HG03139 (cell line): ENCODE measurements around the gene NF2.

Source experiments
- ATAC-seq: cut with Tn5 transposase; IDR thresholded peaks from one replicate; pipeline ENCODE4 v1.9.1; 2021; ENCODE audit not compliant: unreplicated experiment

The NF2 gene

DNA sequence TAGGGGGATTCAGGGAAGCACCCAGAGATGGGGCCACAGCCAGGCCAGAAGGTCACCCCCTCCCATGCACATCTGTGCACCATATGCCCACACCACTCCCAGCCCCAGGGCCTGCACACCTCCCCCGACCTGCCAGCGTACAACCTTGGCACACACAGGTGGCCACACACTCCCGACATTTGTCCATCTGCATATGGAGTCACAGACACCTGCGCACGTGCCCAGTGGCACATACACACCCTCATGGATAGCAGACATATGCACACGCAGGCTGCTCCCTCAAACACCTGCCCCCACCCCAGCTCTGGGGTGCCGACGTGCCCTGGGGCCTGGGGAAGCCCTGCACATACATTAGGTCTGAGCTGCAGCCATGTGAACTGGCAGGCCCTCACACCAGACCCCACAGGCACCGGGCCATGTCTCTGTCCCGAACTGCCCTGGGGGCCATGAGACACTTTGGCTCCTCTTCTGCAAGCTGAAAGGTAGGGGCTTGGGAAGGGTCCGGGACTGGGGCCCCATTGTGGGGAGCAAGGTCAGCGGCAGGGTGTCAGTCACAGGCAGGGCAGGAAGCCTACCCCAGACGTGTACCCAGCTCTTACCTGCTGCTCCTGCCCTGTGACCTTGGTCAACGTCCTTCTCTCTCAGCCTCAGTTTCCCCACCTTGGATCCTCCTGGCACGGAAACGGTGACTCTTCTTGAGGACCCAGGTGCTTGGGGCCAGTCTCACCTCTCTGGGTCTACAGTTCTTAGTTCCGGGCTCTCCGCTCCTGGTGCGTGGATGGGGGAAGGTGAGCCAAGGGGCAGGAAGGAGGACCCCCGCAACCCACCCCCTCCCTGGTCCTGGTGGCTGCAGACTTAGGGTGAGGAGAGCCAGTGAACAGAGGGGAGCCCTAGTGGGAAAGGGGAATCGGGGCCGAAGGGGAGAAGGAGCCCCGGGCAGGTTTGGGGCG, 115.8 kb downstream of the NF2 start:
- no peak for ATAC-seq

DNA sequence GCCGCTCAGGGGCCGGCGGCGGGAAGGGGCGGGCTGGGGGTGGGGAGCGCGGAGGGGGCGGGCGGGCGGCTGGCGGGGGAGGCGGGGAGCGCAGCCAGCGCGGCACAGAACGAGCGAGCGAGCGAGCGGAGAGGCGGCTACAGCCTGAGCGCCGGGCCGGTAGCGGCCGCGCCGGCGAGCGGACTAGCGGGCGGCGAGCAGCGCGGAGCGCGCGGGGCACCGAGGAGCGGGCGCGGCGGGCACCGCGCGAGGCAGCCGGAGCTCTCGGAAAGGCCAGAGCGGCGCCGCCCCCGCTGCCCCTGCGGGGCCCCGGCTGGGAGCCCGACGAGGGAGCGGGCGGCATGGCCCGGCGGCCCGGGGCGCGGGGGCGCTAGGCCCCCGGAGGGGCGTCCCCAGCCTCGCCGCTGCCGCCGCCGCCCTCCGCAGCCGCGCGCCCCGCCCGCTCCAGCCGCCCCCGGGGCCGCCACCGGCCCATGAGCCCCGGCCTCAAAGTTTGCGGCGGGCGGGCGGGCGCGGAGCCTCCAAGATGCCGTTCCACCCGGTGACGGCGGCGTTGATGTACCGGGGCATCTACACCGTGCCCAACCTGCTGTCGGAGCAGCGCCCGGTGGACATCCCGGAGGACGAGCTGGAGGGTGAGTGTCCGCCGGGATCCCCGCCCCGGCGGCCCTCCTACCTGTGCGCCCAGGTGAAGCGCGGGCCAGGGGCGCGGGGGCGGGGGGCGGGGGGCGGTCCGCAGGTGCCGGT, 116.6 kb downstream of the NF2 start, which contains the start of gene CABP7:
Gene CABP7, plus strand, starts transcription at position 105 of the 747 bp plus-strand sequence. Its CDS starts 422 bp downstream, at position 527.
- no peak for ATAC-seq

DNA sequence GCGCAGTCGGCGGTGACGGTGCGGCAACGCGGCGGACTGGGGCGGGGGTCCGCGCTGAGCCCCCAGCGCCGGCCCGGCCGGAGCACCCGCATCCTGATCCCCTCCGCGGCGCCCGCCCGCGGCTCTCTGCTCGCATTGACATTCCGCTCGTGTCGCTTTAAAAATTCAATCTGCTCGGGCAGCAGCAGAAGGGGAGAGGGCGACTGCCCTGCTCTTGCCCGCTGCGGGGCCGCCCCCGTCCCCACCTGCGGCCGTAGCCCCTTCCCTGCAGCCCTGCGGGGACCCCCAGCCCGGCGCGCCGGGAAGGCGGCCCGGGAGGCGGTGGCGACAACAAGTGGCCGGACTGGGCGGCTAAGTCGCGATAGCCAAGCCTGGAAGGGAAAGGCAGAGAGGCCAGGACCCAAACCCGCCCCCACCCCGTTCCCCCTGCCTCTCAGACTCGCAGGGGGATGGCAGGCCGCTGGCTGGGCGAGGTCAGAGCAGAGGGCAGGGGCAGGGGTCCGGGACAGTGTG, 117.4 kb downstream of the NF2 start:
- no peak for ATAC-seq

DNA sequence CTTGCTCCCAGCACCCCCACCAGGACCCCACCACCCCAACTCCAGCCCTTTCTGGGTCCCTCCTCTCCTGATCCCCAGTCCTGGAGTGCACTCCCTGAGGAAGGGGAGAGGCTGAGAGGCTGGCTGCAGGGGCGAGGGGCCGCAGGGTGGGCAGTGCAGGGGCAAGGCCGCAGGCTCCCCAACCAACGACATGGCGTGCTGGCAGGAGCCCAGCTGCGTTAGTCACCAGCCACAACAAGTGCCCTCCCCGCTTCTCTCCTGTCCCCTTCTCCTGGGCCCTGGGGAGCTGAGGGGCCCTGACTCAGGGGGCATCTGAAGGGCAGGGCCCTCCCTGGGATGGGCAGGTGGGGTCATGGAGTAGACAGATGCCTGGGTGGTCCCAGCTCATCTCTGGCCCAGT, 118.7 kb downstream of the NF2 start:
- no peak for ATAC-seq

DNA sequence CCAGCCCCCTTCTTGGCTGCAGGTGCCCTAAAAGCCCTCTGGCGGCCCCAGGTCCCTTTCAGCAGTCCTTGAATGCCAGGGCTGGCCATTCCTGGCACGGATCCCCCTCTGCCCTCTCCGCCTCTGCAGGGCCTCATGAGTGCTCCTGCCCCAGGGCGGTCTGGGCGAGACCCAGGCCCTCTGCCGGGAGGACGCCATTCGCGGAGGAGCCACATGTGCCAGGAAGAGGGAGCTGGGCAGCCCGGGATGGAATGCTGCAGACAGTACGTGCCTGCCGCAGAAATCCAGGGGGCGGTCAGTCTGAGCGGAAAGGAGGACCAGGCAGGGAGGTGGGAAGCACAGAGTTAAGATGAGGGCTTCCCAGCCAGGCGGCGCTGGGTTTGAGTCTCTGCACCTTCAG, 119.2 kb downstream of the NF2 start:
- no peak for ATAC-seq

DNA sequence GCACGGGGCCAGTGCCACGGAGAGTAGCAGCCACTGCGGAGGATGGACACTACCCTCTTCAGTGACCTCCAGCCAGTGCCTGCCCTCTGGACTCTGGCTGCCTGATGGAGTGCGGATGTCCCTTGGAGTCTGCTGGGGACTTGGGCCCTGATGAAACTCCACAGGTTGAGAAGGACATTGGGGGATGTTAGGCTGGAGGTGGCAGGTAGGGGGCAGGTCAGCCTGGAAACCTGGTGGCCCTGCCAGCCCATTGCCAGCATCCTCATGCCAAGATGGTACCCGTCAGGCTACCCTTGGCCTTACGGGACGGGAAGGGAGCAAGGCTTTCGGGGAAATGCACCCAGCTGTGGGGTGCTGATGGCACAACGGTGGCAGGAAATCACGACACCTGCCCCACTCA, 120.3 kb downstream of the NF2 start:
- ATAC-seq, result no peak

DNA sequence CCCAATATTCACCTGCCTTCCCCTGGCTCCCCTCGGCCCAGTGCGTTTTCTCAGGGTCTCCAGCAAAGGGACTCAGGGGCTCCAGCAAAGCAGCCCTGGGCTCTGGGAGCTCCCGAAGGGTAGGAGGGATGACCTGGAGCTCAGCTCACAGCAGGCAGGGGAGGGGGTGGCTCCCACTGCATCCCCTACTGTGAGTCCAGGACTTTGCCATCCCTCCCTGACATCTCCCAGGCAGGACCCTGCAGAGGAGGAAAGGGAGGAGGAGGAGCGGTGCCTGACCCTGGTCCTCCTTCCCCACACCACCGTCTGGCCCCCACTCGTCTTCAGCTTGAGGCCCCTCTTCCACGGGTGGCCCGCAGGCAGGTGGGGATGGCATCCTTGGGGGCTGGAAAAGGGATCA, 121.4 kb downstream of the NF2 start:
- no peak for ATAC-seq

DNA sequence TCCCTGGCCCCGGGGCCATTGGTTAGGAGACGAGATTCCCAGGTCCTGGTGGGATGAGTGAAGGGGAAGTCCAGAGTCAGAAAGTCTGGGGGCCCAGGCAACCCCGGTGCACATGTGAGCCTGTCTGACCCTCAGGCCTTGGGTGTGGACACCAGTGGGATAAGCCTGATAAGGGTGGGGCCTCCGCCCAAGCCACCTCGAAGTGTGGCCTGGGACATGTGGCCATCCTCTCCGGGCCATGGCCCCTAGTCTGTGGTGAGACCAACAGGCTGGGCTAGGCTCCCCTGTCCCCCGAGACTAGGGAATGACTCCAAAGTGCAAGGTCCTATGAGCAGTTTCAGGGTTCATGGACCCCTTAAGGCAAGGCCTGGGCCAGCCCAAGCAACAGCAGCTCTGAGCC, 122.7 kb downstream of the NF2 start:
- ATAC-seq, result no peak

DNA sequence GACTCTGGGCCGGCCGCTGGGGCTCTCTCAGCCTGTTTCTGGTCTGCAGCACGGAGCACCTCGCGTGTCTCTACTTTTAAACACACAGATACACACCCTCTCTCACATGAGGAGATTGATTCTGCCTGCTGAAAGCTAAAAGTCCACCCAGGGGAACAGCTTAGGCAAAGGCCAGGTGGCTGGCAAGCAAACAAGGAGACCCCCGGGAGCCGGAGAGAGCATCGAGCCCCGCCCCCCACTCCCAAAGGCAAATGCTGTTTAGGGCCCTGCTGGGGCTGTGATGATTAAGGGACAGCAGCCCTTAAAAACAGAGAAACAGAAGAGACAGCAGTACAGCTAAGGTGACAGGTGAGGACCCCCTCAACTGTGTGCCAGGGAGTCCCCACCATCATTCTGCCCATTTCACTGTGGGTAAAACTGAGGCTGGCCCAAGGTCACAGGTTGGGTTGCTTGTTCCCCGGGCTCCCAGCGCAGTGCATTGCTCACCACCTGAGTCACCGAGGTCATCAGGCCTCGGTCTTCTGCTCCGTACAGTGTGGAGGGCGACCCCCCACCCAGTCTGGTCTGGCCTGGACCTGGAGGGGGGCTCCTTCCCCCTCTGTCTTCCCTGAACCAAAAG, 123.2 kb downstream of the NF2 start:
- no peak for ATAC-seq

DNA sequence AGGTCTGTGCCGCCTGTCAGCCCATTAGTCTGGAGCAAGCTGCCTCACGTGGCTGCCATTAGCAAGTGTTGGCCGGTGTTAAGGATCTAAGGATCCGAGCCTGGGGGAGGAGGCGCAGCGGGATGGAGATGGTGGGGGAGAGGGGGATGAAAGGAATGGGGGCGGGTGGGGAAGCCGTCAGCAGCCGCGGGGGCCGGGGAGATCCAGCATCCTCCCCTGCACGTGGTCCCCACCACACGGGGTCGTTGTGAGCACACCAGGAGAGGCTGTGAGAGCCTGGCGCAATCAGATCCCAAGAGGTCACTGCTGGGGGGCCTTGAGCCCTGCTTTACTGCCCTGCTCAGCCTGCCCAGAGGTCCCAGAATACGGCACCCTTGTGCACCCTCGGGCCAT, 123.7 kb downstream of the NF2 start:
- no peak for ATAC-seq

DNA sequence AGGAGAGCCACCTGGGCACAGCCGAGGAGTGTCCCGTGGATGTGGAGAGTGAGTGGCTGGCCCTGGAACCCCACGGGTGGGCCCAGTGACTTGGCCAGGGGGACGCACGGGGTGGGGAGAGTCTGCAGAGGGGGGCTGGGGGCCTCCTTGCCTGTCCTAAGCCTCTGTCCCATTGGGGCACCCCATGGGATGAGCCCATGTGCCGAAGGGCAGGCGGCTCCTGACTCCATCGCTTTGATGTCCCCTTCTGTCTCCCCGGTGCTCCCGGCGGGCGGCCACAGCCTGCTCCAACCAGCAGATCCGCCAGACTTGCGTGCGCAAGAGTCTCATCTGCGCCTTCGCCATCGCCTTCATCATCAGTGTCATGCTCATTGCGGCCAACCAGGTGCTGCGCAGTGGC, 125.7 kb downstream of the NF2 start:
- no peak for ATAC-seq

DNA sequence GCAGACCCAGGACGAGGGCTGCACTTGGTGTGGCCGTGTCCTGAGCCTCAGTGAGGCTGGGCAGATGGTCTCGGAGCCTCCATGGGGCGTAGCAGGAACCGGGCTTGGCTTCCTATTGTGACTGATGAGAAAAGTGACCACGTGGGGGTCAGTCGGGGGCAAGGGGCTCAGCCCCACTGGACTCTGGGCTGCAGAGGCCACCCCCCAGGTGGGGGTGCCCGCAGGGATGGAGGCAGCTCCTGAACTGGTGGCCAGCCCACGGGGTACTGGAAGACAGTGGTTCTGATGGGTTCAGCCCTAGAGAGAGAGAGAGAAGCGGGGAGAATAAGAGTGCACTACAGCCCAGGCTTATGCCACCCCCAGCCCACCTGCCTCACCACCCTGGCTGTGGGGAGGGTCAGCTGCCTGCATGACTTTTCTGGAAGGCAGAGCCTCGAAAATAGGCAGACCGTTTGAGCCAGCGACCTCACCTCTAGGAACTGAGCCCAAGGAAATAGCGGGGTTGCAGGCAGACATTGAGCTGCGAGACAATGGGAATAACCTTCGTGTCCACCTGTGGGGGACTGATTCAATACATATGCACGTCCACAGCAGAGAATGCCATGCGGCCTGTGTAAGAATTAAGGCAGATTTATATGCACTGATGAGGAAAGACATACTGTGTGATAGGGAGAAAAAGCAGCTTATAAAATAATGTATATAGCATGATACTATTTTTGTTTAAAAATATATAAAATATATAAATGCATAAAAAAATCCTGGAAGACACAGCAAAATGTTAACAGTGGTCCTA, 127.8 kb downstream of the NF2 start:
- ATAC-seq, result no peak

DNA sequence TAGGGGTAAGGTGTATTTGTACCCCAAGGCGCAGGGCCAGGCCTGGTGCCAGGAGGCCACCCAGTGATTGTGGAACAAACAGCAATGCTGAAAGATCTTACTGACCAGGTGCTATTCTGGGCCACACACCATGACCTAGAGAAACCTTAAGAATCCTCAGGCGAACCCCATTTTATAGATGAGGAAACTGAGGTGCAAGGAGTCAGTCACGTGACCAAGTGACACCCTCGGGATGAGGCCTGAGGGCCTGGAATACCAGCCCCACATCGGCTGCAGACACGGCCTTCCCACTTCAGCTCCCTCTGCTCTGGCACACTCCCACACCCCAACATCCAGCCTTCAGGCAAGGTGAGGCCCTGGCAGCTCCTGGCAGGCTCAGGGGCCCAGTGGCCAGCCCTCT, 129.4 kb downstream of the NF2 start:
- no peak for ATAC-seq

DNA sequence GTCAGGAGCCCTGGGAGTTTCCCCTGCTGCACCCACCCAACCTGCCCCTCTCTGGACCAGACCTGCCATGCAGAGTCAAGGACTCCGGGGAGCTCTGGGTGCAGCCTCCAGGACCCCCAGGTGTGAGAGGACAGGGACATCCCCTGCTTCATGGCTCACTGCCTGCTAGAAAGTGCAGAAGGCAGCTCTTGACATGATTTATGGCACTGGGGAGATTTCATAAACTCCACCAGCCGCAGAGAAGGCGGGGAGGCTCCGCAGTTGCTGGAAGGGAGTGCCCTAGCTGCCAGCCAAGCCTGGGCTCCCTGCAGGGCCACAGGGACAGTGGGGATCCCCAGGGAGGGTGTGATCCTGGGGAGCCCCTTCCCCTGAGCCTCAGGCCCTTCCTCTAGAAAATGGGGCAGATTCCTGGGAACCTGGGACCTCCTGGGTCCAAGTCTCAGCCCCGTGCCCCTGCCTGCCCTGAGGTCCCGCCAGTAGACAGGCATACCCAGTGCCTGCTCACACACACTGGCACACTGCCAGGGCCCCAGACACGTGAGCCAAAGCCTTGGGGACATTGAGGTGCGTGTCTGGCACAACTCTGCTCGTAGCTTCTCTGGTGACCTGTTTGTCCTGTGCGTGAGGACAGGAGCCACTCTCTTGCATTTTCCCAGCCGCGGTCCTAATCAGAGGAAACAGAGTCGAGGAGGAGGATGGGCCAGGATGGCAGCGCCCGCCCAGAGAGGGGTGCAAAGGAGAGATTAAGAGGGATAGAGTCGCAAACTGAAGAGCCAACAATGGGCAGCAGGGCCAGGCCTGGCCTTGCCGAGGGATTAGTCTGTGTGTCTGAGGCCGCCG, 130.1 kb downstream of the NF2 start:
- ATAC-seq, result no peak

DNA sequence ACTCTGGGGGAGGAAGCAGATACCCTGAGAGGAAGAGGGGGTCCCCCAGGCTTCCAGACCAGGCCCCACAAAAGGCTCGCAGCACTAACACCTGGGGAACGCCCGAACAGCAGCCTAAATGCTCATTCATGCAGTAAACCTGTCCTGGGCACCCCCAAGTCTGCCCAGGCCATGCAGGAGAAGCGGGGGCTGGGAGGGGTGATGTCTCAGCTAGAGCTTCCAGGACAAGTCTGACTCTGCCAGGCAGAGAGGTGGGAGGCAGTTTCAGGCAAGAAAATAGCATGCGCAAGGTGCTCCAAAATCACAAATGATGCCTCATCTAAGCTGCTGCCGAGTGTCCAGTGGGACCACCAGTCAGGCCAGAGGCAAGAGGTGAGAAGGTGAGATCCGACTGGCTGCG, 131.0 kb downstream of the NF2 start:
- no peak for ATAC-seq

DNA sequence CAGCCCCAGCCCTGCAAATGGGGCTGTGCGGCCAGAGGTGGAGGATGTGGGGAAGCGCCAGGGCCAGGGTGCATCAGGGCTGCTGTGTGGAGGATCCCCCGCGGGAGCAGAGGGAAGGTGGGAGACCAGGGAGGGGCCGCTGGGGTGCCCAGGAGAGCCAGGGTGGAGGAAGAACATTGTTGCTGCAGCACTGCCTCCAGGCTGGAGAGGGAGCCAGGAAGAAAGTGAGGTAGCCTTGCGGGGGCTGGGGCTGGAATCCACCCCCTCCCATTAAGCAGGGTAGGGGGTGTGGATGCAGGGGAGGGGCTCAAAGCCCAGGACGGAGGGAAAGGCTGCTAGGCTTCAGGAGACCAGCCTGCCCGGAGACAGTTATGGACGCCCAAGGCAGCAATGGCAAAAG, 131.4 kb downstream of the NF2 start:
- ATAC-seq, result no peak

DNA sequence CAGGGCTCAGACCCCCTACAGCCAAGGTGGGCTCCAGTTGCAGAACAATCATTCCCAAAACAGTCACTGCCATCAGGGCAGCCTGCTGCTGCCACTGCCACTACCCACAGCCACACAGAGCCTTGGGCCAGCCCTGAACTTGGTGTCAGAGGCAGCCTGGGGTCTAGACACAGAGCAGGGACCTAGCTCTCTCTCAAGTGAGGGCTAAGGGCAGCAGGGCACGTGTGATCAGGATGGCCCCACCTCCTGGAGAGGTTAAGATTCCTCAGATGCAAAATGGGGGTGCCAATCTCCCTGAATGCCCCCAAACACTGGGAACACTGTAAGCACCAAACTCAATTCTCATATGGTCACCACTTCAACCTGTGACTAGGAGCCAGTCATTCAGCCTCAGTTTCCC, 132.0 kb downstream of the NF2 start:
- no peak for ATAC-seq

DNA sequence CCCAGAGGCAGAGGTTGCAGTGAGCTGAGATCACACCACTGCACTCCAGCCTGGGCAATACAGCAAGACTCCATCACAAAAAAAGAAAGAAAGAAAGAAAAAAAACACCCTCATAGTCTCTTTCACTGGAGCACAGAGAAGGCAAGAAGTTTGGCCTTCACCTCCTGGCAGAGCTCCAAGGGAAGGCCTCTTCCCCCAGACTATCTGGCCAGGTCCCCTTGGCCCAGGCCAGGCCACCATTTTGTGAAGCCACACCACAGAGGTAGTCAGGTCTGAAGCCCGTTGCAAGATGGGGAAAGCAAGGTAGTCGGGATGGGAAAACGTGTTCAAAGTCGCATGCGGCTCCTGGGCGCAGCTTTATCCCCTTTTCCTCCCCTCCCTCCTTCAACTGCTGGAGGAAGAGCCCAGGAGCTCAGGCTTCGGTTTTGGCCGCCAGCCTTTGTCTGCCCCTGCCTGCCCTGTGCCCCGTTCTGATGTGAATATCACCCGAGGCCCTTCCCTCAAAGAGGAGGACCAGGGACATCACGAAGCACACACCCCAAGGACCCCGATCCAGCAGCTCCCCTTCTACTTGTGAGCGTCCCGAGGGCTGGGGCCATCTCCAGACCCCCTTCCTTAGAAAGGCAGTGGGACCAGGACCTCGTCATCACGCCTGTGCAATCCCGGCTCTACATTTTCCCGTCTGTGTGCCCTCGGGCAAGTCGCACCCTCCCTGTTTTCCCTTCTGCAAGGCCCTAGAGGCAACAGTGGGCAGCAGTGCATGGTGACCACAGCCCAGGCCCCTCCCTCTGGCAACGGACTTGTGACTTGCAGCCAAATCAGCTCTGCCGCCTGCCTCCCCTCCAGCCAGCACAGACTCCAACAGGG, 134.1 kb downstream of the NF2 start:
- ATAC-seq, result no peak
